NCI-H748 treated with DMSO at 0.1 percent for 48 hours (cell line): ENCODE measurements around the gene SLC9A8.

Source experiments
- DNase-seq: peaks from one replicate; lab custom pipeline; 2025; lab: John Stamatoyannopoulos, UW

Gene SLC9A8

DNA sequence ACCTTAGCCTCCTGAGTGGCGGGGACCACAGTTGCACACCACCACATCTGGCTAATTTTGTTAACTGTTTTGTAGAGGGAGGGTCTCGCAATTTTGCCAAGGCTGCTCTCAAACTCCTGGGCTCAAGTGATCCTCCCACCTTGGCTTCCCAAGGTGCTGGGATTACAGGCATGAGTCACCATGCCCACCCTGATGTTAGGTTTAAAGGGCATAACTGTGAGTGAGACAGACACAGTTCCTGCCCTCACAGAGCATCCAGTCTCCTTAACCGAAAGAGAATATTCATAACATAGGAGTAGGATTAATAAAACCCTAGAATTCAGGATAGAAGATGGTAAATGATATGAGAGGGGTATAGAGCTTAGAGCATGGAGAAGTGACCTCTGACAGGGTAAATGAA, 105.8 kb downstream of the SLC9A8 start:
- no peak for DNase-seq

DNA sequence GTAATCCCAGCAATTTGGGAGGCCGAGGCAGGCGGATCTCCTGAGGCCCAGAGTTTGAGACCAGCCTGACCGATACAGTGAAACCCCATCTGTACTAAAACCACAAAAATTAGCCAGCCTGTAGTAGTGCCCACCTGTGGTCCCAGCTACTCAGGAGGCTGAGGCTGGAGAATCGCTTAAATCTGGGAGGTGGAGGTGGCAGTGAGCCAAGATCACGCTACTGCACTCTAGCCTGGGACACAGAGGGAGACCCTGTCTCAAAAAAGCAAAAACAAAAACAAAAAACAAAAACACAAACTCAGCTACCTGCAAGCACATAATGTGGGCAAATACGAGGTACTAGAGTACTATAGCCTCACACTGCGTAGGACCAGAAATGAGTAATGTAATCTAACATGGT, 106.4 kb downstream of the SLC9A8 start:
- DNase-seq: no peak

DNA sequence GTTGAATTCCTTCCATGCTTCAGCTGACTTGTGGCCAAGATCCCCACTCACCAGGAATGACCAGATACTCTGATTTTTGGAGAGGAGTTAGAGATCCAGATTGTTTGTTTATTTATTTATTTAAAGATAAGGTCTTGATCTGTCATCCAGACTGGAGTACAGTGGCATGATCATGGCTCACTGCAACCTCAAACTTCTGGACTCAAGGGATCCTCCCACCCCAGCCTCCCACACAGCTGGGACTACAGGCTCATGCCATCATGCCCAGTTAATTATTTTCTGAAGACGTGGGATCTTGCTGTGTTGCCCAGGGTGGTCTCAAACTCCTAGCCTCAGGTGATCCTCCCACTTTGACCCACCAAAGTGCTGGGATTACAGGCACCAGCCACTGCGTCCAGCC, 106.8 kb downstream of the SLC9A8 start:
- no peak for DNase-seq

DNA sequence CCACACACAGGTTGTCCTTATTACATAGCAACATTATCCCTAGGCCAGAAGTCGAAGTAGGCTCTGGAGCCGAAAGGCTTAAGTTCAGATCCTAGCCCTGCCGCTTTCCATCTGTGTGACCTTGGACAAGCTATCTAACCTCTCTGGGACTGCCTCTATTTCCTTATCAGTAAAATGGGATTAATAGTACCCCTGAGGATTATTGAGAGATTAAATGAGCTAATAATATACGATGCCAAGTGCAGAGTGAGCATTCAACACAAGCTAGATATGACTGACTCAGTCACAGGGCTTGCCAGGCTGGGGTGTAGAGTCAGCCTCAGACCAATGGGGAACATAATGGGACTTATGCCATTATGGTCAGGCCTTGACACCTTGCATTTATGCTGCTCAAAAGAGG, 111.6 kb downstream of the SLC9A8 start:
- no peak for DNase-seq

DNA sequence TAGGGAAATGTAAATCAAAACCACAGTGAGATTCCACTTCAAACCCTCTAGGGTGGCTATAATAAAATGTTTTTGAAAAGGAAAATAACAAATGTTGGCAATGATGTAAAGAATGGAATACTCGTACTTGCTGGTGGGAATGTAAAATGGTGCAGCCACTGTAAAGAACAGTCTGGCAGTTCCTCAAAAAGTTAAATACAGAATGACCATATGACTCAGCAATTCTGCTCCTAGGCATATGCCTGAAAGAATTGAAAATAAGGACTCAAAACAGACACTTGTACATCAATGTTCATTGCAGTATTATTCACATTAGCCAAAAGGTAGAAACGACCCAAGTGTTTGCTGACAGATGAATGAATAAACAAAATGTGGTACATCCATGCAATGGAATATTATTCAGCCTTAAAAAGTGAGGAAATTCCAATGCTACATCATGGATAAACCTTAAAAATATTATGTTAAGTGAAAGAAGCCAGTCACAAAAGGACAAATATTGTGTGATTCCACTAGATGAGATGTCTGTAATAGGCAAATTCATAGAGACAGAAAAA, 113.3 kb downstream of the SLC9A8 start:
- DNase-seq: no peak

DNA sequence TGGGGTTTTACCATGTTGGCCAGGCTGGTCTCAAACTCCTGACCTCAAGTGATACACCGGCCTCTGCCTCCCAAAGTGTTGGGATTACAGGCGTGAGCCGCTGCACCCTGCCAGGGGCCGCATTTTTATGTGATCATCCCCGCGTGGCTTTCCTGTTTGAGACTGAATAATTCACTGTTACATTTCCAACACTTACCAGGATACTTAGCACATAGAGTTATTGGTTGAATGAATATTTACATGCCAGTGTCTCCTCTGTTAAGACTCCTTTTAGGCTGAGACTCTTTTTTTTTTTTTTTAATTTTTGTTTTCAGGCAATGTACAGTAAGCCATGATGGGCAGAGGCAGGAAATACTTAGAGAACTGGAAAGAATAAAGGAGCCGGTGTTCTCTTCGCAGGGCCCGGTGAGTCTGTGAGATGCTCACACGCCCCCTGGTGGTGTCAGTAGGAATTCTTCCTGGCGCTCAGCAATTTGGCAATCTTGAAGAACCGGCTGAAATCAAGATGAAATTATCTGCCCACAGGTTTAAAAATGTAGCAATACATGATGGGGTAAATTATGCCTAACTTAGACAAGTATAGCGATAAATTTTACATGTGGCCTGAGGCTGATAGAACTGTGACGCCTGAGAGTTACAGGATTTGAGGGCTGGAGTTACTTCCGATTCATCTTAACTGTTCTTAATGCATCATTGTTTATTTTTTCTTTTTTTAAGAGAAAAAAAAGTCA, 115.9 kb downstream of the SLC9A8 start:
- peak; percentile 30 for DNase-seq

DNA sequence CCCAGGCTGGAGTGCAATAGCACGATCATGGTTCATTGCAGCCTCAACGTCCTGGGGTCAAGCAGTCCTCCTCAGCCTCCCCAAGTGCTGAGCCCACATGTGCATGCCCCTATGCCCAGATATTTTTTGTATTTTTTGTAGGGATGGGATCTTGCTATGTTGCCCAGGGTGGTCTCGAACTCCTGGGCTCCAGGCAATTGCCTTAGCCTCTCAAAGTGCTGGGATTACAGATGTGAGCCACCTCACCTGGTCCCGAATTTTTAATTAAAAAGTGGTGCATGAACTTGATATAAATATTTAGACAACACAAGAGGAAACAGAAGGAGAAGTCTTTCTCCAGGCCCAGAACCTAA, 116.5 kb downstream of the SLC9A8 start:
- no peak for DNase-seq

DNA sequence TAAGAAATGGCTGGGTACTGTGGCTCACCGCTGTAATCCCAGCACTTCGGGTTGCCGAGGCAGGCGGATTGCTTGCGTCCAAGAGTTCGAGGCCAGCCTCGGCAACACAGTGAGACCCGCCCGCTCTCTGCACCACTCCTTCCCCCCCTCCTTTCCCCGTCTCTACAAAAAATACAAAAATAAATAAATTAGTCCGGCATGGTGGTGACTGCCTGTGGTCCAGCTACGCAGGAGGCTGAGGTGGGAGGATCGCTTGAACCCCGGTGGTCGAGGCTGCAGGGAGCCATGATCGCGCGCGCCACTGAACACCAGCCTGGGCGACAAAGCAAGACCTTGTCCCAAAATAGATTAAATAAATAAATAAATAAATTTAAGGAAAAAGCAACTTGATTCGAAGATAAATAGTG, 123.1 kb downstream of the SLC9A8 start:
- DNase-seq: no peak

DNA sequence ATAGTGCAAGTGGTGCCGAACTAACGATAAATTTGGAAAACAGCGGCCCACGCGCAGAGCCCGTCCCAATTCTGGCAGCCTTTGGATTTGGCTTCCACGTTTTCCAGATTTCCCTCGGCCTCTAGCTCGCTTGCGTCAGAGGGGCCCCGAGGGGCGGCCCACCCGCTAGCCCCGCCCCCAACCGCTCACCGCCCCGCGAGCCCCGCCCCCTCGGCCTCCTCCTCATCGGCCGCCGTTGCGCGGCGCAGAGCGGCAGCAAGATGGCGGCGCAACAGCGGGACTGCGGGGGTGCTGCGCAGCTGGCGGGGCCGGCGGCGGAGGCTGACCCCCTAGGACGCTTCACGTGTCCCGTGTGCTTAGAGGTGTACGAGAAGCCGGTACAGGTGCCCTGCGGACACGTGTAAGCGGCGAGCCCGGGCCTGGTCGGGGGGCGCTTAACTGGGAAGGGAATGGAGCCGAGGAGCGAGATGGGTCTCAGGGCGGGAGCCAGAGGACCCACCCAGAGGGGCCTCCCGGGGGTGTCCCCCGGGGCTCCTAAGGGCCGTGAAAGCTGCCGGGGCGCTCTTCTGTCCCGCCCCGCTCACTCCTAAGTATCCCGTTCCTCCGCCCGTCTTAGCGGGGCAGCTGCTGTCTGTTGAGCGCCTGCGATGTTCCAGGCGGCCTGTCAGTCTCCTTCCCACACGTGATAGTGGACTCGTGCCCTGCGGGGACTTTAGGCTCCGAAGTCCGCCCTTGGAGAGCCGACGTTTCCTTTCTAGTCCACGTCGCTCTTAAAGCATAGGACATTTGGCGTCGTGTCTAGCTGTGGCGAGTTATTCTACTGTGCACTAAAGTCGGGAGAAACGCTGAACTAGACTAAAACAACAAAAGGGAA, 123.8 kb downstream of the SLC9A8 start, which contains the start of gene RNF114:
RNF114 (plus strand) TSS at position 245 of the 874 bp plus-strand sequence; CDS start at position 261, 16 bp downstream.
- DNase-seq: peak; percentile 48

DNA sequence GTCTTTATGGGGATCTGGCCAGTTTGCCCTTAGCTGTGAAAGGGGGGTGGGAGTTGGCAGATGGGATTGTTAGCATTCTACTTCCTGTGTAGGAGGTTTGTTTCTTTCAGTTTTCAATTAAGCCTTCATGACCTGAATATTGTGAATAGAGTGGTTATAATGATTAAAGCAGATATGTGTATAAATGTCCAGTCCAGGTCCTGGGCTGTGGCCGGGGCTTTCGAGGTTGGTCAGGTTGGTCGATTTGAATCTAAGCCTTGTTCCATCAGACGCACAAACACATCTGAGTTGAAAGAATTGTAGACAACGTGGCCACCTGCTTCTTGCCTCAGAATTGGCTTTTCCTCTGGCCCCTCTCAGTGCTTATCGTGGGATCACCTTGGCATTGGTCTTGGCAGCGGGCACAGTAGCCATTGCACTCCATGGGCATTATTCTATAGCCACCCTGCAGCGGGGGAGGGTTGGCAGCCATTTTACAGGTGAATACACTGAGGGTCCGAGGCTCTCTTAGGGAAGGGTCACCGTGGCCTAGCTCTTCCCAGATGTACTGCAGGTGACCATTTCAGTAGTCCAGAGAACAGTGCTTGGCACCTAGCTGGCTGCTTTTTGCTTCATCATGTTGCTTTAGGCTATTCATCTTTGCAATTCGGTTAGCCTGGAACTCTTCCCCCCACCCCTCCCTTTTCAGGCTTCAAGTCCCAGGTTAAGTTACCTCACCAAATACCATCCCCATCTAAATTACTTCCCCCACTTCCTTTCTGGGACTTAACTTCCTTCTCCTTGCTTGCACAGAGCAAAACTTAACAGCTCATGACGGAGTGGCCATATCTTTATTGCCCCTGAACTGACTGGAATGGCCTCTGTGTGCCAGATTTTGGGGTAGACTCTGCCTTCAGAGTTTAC, 124.7 kb downstream of the SLC9A8 start:
- no peak for DNase-seq

DNA sequence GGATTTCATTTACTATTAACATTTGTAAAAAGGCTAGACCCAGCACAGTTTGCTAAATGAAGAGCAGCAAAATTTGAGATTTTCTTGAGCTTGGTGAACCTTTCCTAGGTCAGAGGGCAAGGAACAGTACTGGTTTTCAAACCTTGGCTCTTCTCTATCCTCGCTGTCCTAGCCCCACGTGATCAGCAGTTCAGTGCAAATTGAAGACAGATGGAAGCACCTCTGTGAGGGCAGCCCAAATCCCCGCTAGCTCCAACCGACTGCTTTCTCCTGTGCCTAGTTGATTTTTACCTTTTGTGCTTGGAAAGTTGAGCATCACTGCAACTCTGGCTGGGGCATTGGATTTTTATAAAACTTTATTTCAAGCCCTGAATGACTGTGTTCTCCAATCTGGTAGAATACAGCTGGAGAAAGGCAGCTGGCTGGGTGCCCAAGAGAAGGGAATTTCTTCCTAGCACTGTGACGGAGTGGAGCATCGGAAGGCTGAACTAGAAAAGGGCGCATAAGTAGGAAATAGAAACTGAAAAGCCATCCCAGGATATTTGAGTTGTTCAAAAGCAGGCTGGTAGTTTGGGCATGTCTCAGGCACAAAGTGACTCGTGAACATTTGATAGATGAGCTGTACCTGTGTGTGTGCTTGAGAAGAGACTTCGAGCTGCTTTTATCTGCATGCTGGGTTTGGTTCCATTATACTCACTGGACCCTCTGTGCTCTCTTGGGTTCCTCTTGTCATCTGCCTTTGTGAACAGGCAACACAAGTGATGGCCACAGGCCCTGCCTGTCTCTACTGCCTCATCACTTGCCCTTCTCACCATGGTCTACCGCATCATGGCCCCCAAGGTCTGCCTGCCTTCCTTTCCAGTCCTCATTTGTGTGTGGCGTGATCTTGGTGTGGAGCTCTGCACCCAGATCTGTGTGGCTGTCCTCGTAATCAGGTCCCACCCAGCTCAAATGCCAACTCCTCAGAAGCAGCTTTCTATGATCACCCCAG, 125.8 kb downstream of the SLC9A8 start:
- DNase-seq: no peak

DNA sequence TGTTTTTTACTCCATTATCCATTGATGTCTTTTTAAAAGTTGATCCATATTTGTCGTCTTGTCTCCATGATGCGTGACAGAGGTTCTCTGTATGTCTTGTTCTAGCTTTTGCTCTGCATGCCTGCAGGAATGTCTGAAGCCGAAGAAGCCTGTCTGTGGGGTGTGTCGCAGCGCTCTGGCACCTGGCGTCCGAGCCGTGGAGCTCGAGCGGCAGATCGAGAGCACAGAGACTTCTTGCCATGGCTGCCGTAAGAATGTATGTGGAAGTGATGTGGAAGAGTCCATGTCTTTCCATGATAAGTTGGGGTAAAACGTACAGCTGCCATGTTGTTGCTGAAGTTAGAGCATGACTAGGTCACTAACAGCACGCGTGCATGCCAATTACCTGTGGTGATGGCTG, 128.8 kb downstream of the SLC9A8 start:
- DNase-seq: no peak
